Activated T-helper 1 cell treated with Interleukin-2 at 50 U/mL for 16 hours (primary cell): Measurements from ENCODE around the gene INSC.

Experiments
- DNase-seq: peaks from one replicate; pipeline ENCODE4 v3.0.0-alpha.2; 2020; ENCODE audit warnings: low read depth

The INSC gene

GRCh38 chr11:15289723-15290122 lies 175.0 kb downstream of the INSC start:
- no peak for DNase-seq

DNA sequence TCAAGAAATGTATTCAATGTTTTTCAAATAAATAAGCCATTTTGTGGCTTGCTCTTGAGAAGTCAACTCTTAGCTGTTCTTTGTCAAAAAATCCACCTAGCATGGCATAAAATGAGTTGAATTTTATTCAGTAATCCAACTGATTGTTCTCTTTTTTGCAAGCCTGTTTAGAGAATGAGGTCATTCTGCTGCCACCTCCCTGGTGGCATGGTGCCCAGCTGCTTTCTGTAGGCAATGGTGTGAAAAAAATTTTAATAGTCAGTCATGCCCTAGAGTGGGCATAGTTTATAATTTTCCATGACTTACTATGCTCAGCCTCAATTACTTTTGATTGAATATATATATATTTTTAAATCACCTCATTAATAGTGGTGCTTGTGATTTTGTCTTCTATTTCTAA lies 177.2 kb downstream of the INSC start:
- no peak for DNase-seq

GRCh38 chr11:15293975-15294620 lies 179.4 kb downstream of the INSC start:
- DNase-seq, result no peak

DNA sequence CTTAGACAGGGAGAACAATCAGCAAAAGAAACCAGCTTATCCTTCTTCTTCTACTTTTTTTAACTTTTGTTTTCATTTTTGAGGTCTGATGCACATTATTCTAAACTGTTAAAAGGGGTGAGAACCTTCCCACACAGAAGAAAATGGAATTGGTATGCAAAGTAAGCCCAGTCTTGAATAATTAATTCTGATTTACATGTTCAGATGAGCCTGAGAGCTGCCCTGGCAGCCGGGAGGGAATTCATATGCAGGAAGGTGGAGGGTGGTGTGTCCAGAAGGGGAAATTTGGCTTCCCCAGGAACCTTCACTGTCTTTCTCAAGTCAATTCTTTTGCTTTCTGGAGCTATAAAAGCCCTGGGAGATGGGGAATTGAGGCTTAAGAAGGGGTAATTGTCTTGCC lies 181.0 kb downstream of the INSC start:
- no peak for DNase-seq
